ENCODE data around the gene GP1BB. TPM values are rescaled to one million over a fixed set of nuclear protein-coding genes. Genes with fewer than 3 reads are reported as not detected.

The GP1BB gene
- total and polyA plus RNA-seq, 2 of the 13 experiments (the other 11 are each of a cell fraction or from before 2014, with no cell fraction given) = not detected

DNA sequence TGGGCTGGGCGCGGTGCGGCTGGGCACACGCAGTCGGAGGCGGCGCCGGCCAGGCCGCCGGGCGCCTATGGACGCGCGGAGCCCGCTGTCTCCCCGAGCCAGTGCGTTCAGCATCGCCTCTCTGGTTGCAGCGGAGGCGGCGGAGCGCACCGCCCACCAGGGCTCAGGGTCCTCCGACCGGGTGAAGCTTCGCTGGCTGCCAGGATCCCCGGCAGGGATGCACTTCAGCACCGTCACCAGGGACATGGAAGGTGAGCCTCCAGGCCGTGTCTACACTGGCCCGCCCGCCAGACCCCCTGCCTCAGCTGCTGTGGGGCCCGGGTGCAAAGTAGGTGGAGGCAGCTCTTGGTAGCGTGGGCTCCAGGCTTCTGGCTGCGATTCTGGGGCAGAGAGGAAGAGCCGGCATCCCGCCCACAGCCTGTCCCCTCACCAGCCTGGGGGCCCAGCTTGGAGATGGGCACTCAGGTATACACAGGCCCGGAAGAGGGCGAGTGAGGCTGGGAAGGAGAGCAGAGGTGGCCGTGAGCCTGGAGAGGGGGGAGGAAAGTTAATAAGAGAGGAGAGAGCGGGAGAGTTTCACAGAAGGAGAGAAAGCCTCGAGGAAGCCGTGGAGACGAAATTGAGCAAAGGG is 36.2 kb downstream of the GP1BB start (continued):
- TF ChIP-seq ZNF709 (CRISPR knock-in tag; IDR thresholded peaks at IDR 0.05) (no peak), ZNF629 (CRISPR knock-in tag; conservative IDR thresholded peaks at IDR 0.05) (no peak), ZZZ3 (CRISPR knock-in tag; IDR thresholded peaks at IDR 0.05; ENCODE audit: borderline replicate concordance) (no peak), ZNF326 (CRISPR knock-in tag; IDR thresholded peaks at IDR 0.05; ENCODE audit: borderline replicate concordance) (no peak), HMGA1 (CRISPR knock-in tag; conservative IDR thresholded peaks at IDR 0.05) (no peak), ZFY (CRISPR knock-in tag; IDR thresholded peaks at IDR 0.05) (no peak), ZNF766 (CRISPR knock-in tag; IDR thresholded peaks at IDR 0.05; ENCODE audit: borderline replicate concordance) (no peak), HNRNPK (IDR thresholded peaks at IDR 0.05; ENCODE audit: low read depth, low read length, poor library complexity, severe bottlenecking) (no peak), EZH2 (conservative IDR thresholded peaks at IDR 0.05; ENCODE audit: low read depth, low read length) (0 out of 2 replicates have a peak, but pooled peaks have one; percentile 70), ZNF543 (CRISPR knock-in tag; IDR thresholded peaks at IDR 0.05) (no peak)
- TF ChIP-seq, protein P1, sequence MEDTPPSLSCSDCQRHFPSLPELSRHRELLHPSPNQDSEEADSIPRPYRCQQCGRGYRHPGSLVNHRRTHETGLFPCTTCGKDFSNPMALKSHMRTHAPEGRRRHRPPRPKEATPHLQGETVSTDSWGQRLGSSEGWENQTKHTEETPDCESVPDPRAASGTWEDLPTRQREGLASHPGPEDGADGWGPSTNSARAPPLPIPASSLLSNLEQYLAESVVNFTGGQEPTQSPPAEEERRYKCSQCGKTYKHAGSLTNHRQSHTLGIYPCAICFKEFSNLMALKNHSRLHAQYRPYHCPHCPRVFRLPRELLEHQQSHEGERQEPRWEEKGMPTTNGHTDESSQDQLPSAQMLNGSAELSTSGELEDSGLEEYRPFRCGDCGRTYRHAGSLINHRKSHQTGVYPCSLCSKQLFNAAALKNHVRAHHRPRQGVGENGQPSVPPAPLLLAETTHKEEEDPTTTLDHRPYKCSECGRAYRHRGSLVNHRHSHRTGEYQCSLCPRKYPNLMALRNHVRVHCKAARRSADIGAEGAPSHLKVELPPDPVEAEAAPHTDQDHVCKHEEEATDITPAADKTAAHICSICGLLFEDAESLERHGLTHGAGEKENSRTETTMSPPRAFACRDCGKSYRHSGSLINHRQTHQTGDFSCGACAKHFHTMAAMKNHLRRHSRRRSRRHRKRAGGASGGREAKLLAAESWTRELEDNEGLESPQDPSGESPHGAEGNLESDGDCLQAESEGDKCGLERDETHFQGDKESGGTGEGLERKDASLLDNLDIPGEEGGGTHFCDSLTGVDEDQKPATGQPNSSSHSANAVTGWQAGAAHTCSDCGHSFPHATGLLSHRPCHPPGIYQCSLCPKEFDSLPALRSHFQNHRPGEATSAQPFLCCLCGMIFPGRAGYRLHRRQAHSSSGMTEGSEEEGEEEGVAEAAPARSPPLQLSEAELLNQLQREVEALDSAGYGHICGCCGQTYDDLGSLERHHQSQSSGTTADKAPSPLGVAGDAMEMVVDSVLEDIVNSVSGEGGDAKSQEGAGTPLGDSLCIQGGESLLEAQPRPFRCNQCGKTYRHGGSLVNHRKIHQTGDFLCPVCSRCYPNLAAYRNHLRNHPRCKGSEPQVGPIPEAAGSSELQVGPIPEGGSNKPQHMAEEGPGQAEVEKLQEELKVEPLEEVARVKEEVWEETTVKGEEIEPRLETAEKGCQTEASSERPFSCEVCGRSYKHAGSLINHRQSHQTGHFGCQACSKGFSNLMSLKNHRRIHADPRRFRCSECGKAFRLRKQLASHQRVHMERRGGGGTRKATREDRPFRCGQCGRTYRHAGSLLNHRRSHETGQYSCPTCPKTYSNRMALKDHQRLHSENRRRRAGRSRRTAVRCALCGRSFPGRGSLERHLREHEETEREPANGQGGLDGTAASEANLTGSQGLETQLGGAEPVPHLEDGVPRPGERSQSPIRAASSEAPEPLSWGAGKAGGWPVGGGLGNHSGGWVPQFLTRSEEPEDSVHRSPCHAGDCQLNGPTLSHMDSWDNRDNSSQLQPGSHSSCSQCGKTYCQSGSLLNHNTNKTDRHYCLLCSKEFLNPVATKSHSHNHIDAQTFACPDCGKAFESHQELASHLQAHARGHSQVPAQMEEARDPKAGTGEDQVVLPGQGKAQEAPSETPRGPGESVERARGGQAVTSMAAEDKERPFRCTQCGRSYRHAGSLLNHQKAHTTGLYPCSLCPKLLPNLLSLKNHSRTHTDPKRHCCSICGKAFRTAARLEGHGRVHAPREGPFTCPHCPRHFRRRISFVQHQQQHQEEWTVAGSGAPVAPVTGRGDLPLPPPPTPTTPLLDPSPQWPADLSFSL (CRISPR knock-in tag; IDR thresholded peaks at IDR 0.05) = no peak
- TF ChIP-seq, protein P2, sequence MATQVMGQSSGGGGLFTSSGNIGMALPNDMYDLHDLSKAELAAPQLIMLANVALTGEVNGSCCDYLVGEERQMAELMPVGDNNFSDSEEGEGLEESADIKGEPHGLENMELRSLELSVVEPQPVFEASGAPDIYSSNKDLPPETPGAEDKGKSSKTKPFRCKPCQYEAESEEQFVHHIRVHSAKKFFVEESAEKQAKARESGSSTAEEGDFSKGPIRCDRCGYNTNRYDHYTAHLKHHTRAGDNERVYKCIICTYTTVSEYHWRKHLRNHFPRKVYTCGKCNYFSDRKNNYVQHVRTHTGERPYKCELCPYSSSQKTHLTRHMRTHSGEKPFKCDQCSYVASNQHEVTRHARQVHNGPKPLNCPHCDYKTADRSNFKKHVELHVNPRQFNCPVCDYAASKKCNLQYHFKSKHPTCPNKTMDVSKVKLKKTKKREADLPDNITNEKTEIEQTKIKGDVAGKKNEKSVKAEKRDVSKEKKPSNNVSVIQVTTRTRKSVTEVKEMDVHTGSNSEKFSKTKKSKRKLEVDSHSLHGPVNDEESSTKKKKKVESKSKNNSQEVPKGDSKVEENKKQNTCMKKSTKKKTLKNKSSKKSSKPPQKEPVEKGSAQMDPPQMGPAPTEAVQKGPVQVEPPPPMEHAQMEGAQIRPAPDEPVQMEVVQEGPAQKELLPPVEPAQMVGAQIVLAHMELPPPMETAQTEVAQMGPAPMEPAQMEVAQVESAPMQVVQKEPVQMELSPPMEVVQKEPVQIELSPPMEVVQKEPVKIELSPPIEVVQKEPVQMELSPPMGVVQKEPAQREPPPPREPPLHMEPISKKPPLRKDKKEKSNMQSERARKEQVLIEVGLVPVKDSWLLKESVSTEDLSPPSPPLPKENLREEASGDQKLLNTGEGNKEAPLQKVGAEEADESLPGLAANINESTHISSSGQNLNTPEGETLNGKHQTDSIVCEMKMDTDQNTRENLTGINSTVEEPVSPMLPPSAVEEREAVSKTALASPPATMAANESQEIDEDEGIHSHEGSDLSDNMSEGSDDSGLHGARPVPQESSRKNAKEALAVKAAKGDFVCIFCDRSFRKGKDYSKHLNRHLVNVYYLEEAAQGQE (IDR thresholded peaks at IDR 0.05; ENCODE audit: borderline replicate concordance in 1 of 2, low read depth in 1 of 2, low read length in 2 of 2) = no peak
- TF ChIP-seq, protein P3, sequence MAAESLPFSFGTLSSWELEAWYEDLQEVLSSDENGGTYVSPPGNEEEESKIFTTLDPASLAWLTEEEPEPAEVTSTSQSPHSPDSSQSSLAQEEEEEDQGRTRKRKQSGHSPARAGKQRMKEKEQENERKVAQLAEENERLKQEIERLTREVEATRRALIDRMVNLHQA (CRISPR knock-in tag; IDR thresholded peaks at IDR 0.05) = no peak
- TF ChIP-seq, protein P4, sequence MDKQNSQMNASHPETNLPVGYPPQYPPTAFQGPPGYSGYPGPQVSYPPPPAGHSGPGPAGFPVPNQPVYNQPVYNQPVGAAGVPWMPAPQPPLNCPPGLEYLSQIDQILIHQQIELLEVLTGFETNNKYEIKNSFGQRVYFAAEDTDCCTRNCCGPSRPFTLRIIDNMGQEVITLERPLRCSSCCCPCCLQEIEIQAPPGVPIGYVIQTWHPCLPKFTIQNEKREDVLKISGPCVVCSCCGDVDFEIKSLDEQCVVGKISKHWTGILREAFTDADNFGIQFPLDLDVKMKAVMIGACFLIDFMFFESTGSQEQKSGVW (CRISPR knock-in tag; IDR thresholded peaks at IDR 0.05; ENCODE audit: borderline replicate concordance) = no peak

Measured in HepG2 (cell line).